HG02588 (cell line): ENCODE results near the gene C1QTNF8.

Experiments
- ATAC-seq: cut with Tn5 transposase; IDR thresholded peaks from one replicate; pipeline ENCODE4 v1.9.1; 2021; ENCODE audit warnings: mild to moderate bottlenecking, moderate library complexity; ENCODE audit not compliant: unreplicated experiment

Gene C1QTNF8

DNA sequence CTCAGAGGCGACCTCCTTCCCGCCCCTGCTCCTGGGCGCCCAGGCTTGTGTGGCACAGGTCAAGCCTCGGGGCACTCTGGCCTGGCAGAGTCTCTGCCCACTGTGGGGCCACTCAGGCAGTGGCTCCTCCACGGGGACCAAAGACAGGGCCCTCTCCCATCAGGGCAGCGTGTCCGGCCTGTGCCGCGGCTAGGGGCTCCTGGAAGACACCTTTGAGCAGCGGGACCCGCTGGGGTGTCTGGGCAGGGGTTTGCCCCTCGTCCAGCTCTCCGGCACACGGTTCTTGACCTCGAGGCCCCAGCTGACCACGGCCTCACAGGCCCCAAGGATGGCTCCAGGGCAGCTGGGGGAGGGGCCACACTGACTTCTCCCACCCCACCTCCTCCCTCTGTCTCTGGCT, 48.2 kb downstream of the C1QTNF8 start:
- ATAC-seq: no peak

DNA sequence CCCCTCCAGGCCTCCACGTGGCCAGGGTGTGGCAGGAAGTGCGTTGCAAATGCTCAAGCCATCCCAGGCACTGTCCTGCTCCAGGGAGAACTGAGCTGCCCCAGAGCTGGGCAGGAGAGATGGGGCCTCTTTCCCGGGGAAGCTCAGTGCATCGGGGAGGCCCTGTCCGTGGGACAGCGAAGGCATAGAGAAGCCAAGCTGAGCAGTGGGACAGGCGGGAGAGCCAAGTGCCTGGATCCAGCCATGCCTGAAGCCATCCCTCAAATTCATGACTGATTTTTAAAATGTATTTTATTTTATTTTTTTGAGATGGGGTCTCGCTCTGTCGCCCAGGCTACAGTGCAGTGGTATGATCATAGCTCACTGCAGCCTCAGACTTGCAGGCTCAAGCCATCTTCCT, 48.9 kb downstream of the C1QTNF8 start:
- ATAC-seq: no peak

DNA sequence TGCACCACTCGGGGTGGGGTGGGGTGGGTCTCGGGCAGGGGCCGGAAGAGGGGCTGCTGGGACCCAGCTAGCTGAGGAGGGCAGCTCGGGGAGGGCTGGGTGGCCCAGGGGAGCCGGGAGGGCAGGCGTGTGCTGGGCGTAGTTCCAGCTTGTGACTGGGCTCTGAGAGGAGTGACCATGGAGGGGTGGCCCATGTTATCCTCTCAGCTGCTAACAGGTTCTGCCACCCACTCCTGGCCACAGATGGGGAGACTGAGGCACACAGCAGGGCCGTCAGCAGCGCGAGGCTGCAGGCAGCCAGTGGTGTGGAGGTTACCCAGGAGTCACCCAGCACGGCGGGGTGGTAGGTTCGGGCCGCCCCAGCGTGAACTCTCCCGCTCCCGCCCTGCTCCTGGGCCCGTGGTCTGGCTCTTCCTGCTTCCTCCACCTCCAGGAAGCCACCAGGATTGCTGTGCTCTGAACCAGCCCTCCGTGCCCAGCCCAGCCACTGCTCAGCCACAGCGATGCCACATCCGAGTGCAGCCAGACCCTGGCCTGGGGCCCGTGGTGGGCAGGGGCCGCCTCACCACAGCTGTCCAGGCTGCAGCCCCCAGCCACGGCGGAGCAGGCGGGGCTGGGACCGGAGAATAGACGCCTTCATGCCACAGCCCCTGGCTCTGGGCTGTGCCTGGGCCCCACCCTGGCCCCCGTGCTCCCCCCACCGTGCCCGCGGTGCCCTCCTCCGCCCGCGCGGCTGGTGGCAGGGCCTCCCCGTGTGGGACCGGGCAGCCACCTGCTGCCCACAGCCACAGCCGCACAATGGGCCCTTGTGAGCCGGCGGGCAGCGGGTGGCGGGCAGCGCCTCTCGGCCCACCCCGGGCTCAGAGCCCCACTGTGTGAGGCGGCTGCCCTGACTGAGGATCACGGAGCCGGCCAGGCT, 49.8 kb downstream of the C1QTNF8 start:
- ATAC-seq: no peak

DNA sequence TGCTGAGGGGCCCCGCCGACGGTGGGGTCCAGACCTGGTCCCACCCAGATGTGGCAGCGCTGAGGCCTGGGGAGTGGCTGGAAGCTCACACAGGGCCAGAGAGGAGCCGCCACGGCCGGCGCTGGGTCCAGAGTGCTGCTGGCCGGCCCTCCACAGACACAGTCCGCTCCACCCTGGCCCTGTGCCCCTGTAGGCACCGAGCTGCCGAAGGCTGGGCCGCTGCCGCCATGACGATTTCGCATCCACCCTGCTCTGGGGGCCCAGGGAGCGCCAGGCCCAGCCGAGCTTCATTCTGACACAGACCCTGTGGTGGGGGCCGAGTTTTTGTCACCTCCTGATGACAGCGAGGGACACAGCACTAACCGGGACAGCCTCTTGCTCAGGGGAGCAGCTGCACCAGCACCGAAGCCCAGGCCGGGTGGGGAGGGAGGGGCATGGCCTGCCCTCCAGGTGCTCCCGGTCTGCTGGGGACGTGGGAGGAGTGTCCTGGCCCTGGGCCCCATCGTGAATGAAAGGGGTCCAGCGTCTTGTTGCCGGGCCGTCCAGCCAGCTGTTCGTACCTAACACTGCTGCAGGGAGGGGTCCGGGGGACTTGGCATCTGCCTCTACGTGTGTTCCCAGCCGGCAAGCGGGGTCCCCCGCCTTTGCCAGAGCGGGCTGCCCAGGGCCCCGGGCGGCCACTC, 50.6 kb downstream of the C1QTNF8 start:
- ATAC-seq: no peak

DNA sequence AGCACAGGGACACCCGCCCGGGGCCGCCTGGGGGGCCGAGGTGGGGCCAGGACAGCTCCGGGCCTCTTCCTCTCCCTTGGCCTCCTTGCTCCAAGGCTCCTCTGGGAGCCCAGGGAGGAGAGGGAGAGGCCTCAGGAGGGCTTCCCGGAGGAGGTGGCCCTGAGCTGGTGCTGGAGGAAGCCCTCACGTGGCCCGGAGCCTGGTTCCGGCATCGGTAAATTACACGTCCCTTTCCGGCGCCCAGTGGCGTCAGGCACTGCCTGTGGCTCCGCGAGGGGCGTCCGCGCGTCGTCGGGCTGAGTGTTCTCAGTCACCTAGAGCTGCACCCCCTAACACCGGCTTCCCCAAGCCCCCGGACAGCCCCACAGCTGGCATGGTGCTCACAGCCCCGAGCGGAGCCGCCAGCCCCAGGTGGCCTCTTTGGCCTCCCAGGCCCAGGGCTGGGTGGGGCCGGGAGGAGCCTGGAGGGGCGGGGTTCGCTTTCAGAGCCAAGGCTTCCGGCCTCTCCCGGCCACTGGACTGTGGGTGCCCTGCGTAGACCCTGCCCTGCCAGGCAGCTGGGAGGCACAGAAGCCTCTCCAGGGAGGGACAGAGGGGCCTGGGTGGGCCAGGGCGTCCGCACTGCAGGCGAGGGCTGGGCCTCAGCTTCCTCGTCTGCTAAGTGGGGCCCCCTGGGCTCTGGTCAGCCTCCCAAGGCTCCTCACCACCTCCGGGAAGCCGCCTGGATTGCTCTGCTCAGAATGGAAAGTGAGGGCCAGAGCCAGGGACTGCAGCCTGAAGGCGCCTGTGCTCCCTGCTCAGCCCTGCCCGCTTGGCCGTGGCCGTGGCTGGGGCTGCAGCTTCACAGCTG, 51.4 kb downstream of the C1QTNF8 start:
- ATAC-seq: no peak

DNA sequence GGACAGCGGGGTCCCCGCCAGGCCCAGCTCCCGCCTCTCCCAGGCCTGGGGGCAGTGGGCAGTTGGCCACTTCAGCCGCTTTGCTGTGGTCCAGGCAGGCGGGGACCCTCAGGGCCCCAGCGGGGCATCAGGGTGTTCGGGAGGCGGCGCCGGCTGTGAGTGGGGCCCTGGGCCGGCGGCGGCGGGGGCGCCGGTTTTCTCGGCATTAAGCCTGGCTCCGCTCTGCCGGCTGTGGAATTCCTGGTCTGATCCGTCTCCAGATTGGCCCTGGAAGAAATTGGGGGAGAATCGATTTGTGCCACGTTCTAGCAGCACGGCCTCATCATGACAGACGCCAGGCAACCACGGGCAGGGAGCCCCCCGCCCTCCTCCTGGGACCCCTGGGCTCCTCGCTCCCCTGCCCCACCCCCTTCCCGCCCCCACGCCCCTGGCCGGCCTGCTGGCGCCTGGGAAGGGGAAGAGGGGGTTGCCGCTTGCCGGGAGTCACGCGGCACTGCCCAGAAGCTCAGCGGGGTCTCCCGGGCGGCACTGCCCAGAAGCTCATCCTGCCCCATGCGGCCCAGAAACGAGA, 52.1 kb downstream of the C1QTNF8 start:
- no peak for ATAC-seq

DNA sequence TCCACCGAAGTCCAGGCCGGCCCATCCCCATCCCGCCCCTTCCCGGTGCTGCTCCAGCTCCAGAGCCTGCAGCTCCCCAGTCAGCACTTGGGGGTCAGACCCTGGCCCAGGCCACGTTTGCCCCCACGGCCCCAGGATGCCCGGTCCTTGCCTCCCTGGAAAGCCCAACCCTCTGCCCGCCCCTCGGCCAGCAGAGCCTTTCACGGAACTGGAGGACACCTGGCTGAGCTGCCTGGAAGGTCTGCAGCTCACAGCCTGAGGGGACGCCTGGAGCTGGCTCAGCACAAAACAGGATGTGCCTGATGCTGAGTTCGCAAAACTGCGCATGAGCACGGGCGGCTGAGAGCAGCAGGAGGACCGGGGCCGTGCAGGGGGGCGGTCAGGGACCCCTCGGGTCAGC, 53.2 kb downstream of the C1QTNF8 start:
- no peak for ATAC-seq

DNA sequence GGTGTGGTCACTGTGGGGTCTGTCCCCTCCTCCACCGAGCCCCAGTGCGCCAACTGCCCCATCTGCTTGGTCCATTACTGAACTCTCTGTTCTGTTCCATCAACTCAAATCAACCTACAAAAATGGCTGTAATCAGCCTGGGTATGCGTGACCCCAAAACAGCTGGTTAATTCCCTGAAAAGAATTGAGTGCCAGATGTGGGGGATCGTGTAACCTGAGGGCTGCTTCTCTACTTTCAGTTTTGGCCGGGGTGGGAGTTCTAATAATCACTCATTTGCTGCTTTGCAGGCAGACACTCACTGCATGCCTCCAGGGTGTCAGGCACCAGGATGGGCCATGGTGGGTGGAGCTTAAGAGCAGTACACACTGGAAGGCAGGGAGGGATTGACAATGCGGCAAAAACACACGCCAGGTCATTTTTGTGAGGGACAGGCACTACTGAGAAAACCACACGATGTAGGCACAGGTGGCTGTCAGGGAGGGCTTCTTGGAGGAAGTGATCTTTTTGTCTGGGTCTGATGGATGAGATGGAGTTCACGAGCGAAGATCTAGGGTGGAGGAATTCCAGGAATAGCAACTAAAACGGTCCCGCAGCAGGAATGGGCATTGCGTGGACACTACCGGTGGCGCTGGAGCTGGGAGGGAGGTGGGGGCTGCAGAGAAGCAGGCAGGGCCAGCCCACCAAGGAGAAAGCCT, 53.8 kb downstream of the C1QTNF8 start:
- ATAC-seq: no peak

DNA sequence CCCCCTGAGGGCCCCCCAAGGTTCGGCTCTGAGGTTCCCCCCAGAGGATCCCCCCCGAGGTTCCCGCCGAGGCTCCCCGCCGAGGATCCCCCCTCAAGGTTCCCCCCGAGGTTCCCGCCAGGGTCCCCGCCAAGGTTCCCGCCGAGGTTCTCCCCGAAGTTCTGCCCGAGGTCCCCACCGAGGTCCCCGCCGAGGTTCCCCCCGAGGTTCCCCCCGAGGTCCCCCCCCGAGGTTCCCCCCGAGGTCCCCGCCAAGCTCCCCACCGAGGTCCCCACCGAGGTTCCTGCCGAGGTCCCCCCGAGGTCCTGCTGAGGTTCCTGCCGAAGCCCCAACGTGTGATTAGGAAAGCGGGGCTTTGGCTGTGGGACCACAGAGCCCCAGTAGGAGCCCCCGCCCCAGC, 55.7 kb downstream of the C1QTNF8 start:
- ATAC-seq: no peak

DNA sequence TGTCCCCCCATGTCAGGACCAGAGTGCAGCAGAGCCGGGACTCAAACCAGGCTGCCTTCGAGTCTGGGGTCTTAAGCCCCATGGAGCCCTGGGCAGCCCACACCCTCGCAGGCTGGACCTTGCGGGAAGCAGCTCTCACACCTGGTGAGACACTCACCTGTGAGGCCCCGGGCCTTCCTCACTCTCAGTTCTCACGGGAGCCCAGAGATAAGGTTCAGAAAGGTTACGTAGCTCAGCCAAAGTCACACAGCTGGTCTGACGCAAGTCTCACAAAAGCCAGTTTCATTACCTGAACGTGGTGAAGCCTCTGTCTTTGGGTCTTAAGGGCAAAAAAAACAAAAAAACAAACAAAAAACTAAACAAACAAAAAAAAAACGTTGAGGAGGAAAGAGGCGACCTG, 56.3 kb downstream of the C1QTNF8 start:
- no peak for ATAC-seq

DNA sequence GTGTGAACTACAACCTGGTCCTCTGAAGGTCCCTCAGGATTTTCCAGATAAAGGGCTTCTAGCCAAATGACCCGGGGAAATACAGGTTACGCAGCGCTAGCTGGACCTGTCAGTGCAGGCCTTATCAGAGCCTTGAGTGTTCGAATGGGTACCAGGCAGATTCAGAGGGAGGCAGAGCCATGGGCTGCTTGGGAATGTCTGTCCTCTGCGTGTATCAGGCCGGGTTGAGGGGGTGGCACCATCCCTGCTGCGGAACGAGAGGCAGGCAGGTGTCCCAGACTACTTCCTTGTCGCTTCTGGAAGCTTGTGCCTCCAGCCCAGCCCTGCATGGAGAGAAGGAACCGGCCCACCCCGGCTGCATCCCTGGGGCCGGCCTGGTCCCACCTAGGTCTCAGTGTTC, 57.1 kb downstream of the C1QTNF8 start:
- ATAC-seq: no peak
